Spleen (tissue), 7 donors: ENCODE results near the gene SEC14L1.

ENCODE experiments used
- CTCF ChIP-seq, 11 experiments: fragments of 200-600 bp in 7 of 11; fragments of 450-650 bp in 4 of 11; sonication (generic) in 4 of 11; IDR thresholded peaks in 8 of 11; conservative IDR thresholded peaks in 3 of 11; 1 replicate in 7 of 11; 2 replicates in 4 of 11; pipeline versions ENCODE4 v1.4.0 to v1.8.0; 2016 to 2021; ENCODE audit warnings: antibody characterized with exemption in 11 of 11, inconsistent platforms in 4 of 11, mild to moderate bottlenecking in 1 of 11
- POLR2AphosphoS5 ChIP-seq, 3 donors: sonication (generic); formaldehyde crosslinking; IDR thresholded peaks; one replicate each; pipeline ENCODE4 v1.5.1; 2017; ENCODE audit warnings: antibody characterized with exemption in 3 of 3
- donor health status: DM: no; HTN: no; CAD: no; lungs with moderate emphysema.
- donor health status: DM: no; HTN: no; CAD: no.
- donor health status: DM: no; HTN: no; CAD: no.

DNA sequence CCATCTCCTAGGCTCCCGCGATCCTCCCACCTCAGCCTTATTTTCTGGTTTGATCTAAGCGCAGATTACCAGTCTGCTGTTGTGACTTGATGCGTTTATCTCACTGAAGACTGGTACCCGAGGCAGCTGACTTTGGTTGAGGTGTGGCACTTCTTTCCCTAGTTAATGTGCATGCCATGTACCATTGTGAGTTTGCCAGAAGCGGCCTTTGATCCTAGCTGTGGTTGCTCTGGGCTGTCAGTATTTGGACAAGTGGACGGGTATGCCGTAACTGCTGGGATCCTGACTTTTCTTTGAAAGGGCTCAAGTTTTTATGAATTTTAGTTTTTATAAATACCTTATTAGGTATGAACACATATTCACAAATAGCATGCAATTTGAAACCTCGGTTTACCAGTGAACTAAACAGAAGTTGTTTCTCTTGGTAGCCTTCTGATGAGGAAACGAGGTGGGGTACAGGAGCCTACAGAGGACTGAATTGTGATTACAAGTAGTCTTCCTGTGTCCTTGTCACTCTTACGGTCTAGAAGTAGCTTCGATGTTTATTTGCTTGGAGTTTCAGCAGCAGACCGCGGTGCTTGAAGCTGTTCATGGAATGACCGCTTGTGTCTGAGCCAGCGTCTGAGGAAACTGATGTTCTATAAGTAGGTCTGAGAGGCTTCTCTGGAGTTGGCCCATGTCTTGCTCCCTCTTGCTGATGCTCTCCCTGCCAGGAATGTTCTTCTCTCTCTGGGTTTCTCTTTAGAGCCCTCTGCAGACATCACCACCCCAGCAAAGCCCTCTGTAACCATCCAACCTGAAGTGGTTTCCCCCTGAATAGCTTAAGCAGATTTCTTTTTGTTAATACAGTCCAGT lies 40.0 kb downstream of the SEC14L1 start:
- TF ChIP-seq POLR2AphosphoS5 (IDR thresholded peaks at IDR 0.05) (no peak), CTCF (IDR thresholded peaks at IDR 0.05 in 8 of 11, conservative IDR thresholded peaks at IDR 0.05 in 3 of 11) (no peak)
